Measurements from ENCODE around the gene MAB21L1.

MAB21L1 gene

DNA sequence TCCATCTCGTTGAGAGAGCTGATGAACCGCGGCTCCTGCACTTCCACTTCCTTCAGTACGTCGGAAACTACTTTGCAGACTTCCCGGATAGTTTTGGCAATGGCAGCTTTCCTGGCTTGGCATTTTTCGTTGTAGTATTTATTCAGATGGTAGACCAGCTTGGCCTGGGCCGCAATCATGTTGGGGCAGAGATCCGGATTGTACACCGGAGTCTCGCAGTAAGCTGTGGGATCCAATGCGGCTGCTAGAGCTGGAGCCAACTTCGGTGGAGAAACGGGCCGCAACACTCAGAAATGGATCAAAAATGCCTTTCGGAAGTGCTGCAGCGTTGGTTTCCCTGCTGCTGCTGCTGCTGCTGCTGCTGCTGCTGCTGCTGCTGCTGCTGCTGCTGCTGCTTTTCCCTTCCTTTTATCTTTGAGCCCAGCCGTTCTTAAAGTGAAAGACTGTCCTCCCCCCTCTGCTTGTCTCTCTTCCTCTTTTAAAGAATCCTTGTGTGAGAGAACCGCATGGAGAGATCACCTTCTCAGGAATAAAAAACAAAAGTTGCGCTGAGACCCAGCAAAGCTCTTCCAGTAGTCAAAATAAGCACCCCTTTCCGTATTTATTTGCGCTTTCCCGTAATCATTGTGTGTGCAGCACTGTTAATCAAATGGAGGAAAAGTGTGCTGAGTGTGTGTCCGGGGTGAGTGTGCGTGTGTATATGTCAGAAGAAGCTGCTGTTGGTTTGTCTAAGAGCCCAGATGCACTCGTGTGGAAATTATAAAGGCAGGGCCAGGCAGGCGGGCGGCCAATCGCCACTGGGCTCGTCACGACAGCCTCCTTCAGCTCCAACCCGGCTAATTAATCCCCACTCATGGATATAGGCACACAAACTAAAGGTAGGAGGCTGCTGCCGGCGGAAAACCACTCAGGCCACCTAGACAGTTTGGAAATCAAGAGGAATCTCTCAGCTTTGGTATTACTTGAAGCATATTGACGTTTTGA is at the start of gene MAB21L1:
MAB21L1 (minus strand) TSS at position 730 of the 984 bp plus-strand sequence; CDS start at position 179, 551 bp downstream.
- no peak for DNase-seq (ENCODE audit: low read depth)

DNA sequence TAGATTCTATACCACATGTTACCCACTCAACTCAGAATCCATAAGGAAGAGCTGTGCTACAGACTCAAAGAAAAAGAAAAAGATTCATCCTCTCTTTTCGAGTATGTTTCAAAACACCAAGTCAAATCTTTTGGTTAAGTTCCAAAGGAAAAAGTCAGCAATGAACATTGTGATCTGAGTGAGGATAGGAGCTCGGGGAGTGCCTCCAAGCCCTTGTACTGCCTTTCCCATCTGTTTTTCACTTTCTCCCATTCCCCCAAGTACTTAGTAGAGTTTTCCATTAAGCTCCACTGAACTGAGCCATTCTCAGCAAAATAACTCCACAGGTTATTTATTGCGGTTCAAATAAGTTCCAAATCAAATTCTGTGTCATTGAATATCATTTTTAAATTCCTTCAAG is 47.7 kb upstream of the MAB21L1 start:
- DNase-seq (ENCODE audit: low read depth), result no peak

DNA sequence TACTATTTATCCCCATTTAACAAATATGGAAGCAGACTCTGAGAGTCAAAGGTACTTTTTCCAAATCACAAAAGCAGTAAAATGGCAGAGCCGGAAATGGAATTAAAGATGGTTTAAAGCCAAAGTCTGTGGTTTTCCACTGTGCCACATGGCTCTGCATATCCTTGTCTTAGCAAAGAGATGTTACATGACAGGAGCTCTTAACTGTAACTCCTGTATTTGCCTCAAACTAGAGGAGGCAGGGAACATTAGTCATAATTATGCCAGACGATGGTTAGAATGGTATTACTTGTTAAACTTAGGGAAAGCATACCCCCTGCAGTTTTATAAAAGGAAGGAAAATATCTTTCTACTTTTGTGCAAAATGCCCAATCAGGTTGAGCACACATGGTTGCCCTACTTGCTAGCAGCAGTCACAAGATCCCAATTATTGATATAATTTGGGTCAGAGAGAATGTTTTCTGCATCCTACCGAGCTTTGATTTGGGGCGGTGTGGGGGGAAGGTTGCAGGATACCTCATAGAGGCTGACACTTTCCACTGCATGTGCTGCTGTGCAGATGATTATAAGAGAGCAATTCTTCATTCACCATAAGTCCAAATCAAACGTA is 42.0 kb upstream of the MAB21L1 start:
- DNase-seq (ENCODE audit: low read depth), result peak; percentile 18

DNA sequence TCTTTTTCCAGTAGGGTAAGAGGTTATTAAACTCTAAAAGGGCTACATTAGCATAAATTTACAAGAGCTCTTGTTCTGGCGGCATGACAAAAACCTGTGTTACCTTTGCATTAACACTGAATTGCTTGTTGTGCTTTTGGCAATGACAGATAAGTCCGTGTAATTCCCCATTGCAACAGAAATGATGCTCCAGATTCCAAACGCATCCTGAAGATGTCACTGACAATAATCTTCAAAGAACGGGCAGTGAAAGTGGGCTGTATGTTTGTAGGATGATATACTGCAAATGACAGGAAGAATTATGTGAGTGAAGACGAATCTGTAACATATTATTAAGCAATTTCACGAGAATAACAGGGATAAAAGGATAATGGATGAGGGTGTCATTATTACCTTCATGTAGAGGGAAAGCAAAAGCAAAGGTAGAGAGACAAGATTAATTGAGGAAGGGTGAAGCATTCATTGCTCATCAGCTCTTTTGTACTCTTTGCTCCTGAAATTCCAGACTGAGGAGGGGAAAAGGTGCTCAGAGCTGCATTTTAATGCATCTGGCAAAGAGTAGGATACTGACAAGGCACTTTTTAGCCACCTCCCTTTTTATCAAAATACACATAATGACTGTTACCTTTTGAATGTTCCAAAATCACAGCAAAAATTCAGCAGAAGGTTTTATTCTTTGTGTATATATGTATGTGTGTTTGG is 38.5 kb upstream of the MAB21L1 start:
- DNase-seq (ENCODE audit: low read depth), result no peak

DNA sequence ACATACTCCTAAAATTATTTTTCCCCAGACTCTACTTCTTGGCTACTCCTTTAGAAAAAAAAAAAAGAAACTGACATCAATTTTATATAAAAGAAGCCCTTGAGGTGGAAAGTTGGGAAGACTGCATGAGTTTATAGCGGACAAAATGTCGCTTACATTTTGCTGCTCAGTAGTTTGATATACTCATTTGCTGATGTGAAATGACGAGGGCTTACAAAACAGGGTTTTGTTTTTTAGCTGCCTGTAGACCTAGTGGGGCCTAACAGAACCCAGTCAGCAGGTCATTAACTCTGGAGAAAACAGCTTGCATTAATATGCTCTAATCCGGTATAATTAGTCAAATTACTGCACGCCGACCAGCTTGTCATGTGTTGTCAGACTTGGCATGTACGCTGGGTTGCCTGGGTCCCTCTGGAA is 37.6 kb upstream of the MAB21L1 start:
- no peak for DNase-seq (ENCODE audit: low read depth)

DNA sequence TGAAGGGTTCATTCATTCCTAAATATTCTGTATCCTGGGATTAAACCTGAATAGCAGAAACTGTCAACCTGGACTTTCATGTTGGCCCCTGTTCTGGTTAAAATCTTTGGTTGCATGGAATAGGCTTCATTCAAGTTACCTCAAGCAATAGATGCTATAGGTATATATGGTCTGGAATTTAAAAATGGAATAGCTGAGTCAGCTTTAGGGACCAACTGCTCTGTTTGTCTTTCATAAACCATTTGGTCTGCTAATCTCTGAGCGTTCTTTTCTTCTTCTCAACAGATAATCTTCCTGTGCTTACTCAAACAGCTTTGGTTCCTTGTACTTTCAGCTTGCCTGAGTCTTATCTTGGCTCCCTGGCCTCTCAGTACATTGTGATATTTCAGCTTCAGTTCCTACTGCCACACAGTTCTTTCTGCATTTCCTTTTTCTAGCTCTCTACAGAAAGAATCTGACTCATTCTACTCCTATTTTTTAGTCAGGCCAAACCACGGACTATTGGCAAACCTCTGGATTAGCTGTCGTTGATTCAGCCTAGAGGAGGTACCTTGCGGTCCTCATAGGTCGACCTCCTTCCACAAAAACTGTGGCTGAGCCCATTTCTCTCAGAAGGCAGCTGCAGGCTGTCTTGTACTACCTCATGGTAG is 35.9 kb upstream of the MAB21L1 start:
- DNase-seq (ENCODE audit: low read depth), result peak; percentile 97

DNA sequence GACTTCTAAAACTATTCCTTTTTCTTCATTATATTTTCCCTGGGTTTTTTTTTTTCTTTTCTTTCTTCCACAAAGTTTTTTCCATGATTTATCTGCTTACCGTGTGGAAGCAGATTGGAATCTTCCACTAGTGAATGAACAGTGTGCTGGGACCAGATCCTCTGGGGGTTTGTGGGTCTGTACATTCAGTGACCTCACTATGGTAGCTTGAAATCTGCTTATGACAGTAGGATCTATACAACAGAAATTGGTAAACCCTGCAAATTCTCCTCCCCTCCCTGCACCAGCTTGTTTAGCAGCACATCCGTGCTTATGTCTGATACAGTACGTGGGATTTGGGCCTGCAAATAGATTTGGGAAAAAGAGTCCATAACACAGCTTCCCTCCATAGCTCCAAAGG is 26.0 kb upstream of the MAB21L1 start:
- no peak for DNase-seq (ENCODE audit: low read depth)

DNA sequence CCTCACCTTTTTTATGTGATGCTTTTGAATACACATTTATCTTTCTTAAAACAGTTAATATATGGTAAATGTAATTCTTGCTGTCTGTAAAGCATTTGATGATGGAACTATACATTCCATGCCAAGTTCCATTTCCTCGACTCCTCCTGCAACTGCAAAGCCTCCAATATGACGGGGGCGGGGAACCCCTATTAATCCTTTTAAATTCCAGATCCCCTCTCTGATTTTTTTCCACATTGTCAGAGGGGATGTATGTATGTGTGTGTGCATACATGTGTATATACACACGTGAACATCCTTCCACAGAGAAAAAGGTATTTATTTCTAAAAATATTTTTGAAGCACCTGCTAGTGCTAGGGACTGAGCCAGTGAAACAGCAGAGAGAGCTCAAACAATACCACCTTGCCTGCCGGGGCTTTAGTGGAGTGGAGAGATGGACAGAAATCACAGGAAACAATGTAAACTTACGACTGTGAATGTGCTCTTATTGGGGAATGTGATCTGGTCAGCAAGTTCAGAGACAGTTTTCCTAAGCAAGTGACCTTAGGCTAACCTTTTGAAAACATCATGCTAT is 25.3 kb upstream of the MAB21L1 start:
- no peak for DNase-seq (ENCODE audit: low read depth)

DNA sequence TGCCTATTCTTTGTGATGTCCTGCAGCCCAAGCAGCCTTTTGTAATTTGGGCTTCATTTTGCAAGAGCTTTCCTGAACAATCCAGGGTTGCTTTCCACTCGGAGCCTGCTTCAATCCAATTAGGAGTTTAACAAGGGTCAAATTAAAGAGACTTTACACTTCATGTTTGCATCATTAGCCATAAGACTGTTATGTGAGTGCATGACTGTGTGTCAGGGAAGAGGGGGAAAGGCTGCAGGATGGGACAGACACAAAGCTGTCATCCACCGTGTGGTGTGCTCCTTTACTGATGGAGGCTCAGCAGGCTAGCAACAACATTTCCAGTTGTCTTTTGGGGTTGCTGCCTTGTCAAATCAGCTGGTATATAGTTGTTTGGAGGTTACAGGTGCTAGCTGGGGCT is 23.7 kb upstream of the MAB21L1 start:
- DNase-seq (ENCODE audit: low read depth), result no peak

DNA sequence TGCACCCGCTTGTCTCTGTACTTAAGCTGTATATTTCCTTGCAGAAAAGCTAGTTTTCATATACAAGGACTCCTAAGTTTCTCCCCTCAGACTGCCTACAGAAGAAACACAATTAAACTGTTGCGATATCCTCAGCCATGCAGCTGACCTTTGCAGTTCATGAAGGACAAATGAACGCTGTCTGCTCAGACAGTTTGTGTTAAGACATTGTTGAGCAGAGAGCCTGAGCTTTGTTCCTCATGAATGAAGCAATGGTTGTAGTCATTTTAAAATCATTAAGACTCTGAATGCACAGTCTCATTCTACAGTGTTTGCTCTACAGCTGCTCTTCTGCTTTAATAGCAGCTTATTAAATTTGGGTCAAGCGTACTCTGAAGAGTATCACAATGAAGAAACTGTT is 23.2 kb upstream of the MAB21L1 start:
- DNase-seq (ENCODE audit: low read depth), result no peak

DNA sequence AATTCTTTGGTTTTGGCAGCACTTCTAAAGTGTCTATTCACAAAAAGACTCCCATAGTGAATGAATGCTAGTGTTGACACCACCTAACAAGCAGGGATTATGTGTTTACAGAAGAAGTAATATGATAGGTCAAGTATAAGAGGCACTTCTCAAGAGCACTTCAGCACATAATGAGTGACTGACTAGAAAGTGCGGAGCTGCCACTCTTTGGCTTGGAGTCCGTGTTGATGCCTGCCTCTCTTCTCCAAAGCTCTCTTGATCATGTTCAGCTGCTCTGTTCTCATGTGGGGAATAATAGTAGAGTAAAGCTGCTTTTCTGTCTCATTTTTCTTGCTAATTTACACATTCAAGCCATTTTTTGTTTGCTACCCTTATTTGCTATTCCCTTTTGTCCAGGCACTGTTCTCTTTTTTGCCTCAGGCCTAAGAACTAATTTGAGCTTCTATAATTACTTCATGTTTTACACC is 22.7 kb upstream of the MAB21L1 start:
- no peak for DNase-seq (ENCODE audit: low read depth)

DNA sequence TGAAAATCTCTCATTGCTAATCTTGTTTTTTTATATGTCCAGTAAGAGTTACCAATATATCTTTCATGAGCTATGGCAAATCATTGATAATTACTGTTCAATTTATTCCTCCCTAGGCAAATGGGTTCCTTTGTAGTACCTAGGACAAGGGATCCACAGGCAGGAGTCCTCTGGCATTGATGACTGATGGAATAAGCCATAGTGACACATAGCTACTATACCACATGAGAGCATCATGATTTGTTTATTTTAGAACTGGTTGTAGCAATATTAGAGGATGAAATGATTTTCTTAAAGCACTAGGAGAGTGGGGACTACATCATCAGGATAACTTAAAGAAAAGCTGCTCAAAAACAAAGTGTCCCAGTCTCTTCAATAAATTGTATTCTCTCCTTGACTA is 21.7 kb upstream of the MAB21L1 start:
- no peak for DNase-seq (ENCODE audit: low read depth)

DNA sequence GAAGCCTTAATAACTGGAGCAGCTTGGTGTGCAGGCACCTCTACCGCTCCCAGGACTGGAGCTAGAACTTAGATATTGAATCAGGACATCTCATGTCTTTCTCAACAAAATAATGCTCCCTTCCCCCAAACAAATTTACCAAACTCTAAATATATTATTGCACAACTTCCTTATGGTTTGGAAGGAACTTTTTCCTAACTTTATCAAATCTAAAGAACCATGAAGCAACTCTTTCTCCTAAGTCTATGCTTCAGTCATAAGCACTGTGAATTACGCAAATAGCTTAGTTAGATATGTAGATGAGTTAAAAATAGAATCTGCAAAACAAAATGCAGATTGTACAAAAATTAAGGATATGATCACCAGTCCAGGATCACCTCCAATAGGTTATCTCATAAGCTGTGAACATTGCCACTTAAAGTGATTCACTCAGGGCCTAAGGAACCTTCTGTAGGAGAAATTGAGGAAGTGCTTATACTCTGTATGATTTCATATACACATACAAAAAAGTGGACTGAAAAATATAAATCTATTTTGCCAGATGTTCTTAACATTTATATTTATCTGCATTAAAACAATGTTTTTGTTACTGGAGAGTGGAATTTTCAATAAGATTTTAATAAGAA is 20.4 kb upstream of the MAB21L1 start:
- DNase-seq (ENCODE audit: low read depth), result peak; percentile 47

DNA sequence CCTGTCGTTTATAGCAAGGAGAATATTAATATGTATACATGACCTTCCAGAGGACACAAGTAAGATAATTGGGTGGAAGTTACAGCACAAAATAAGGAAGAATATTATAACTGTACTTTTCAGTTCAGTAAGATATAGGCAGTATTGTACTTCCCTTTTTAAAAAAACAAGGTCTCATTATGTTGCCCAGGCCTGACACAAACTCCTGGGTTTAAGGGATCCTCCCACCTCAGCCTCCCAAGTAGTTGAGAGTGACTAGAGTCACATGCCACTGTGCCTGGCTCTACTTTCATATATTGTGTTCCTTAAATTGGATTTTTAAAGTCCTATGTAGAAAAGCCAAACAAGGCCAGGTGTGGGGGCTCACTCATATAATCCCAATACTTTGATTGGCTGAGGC is 19.5 kb upstream of the MAB21L1 start:
- no peak for DNase-seq (ENCODE audit: low read depth)

DNA sequence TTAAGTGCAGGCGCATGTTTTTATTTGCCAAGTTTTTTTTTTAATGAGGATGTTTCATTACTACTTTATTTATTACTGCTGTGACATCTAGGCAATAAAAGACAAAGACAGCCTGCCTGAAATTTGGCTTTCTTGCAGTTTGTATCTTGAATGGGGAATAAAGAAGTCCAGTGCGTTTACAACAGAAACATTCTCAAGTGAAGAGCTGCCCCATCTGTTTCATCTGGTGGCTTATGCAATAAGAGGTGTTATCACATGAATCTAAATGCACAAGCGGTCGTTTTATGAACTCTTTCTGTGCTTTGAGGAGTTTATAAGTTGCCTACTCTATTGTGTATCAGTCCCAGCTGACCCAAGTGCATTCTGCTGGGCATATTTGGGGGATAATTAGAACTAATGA is 12.6 kb upstream of the MAB21L1 start:
- DNase-seq (ENCODE audit: low read depth), result no peak

DNA sequence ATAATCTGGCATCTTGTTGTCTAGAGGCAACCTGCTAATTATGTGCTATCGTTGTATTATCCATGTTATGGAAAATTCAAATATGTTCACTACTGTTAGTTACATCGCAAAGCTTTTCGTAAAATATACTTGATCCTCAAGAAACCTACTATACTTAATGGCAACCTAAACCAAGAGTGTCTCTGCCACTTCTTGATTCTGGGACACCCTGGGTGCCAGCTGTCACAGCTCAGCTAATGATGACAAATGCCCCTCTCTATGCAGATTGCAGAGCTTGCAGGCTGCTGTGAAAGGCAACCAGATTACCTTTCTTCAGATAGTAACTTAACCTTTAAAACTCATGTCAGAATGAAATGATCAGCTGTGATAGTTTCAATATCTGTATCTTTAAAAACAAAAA is 8.9 kb upstream of the MAB21L1 start:
- no peak for DNase-seq (ENCODE audit: low read depth)

DNA sequence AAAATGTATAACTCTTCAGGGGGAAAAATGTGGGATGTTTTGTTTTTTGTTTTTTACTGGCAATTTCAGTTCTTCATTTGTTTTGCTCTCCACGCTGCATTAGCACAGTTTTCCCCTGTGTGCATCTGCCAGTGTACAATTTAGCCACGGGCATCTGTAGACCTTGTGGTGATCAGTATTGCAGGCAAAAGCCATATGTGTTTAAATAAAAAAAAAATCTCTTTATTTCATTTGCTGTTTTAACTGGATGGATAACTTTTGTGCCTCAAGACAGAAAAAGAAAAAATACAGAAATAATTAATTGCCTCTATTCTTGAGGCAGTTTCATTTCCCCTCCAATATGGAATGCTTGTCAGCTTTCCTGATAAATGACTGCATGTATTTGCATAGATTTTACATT is 7.9 kb upstream of the MAB21L1 start:
- DNase-seq (ENCODE audit: low read depth), result no peak

DNA sequence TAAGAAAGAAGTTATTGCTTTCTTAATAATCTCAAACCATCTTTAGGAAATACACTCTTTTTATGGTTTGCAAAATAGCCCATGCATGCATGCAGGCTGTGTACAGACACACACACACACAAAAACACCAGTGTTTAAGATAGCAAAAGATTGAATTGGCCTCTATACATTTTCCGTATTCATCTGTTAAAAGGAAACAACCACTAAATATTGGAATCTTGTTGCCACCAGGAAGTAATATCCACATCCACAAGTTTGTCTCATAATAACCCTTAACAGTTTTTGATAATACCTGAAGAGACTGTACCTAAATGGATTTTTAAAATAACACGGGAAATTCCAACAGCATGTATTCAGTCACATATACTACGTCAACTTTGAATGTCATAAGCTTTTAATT is 7.3 kb upstream of the MAB21L1 start:
- no peak for DNase-seq (ENCODE audit: low read depth)

DNA sequence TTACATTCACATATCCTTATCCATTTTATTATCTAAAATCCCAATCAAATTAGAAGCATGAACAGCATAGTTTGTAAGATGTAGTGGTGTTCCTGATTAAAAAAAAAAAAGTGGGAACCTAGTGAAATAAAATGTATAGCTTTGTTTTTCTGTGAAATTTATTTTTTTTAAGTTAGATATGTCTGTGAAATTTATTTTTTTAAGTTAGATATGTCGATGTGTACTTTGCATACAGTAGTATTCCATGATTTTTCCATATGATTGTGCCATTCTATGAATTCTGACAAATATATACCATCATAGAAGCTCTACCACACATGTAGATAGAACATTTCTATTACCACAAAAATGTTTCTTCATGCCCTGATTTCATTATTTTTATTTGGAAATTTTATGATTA is 6.0 kb upstream of the MAB21L1 start:
- no peak for DNase-seq (ENCODE audit: low read depth)

DNA sequence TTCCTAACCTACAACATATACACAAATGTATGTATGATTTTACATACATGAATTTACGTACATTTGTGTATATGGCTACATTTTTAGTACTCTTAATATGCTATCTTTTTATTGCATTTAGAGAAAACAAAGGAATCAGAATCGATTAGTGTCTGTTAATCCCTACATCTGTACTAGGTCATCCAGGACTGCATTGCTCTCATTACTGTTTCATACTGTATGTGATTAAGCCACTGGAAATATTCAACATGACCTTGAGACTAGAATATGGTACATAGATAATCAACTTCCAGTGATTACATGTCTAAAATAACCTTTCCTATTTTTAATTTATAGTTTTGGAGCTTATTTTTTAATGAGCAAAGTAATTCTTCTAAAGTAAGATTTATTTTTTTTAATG is 5.3 kb upstream of the MAB21L1 start:
- no peak for DNase-seq (ENCODE audit: low read depth)

DNA sequence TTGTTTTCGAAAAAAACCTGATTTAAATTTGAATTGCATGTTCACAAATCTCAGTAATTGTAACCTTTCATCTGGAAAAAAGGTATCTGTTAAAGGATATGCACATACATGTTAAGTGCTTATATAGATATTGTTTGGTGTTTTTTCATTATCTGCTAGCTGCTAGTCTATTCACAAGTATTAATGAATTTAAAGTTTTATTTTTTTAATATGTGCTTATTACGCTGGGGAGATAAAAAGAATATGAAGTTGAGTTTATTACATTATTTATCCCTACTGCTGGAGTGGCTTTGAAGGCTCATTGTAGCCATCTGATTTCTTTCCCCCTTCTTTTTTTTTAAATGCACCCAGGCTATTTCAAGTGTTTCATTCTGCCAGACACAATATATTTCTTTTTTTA is 3.9 kb upstream of the MAB21L1 start:
- DNase-seq (ENCODE audit: low read depth), result no peak

Measured in amniotic epithelial cell (primary cell).